Subcutaneous adipose tissue (tissue), 4 donors: ENCODE data around the gene ZYG11A. TPM values are rescaled to one million over a fixed set of nuclear protein-coding genes. Genes with fewer than 3 reads are reported as not detected.

Experiments
- small RNA-seq: library from RNA; depleted of rRNA; stranded (forward); fragments of <200 nt; gene quantifications from one replicate; pipeline ENCODE3, GENCODE V24; 2016
- total RNA-seq, 4 donors: library from RNA; depleted of rRNA; stranded (reverse); fragments of >200 nt; gene quantifications; one replicate each; pipeline ENCODE4 v1.1.0, GENCODE V29; 2016
- TF ChIP-seq, protein P1 (sequence below): fragments of 450-650 bp; IDR thresholded peaks from one replicate; pipeline ENCODE4 v1.5.1; 2016; ENCODE audit warnings: low read depth, mild to moderate bottlenecking, control low read depth, antibody characterized with exemption, moderate library complexity

The ZYG11A gene
- total RNA-seq, 4 donors from 2014 or later: 0.19 TPM; not detected in 3

DNA sequence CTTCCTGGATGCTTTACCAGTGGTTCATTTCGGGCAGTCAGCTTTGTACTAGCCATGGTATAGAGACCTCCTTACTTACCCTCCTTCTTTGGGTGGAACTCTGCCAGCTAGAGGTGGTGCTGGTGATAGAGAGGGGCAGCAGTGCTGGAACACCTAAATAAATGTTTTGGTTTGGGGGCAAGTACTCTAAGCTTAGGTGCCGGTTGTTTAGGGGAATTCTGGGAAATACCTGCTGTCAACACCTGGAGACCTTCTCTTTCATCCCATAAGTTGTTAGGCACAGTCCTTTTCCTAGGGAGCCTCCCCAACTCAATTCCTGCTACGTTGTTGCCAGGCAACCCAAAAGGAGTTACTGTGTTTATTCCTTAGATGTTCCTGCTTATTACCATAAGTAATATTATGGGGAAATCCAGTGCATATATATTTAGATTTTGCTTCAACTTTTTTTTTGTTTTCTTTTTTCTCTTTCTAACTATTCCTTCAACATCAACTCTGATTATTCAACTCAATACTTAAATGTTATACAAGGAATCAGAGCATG, 101.4 kb downstream of the ZYG11A start:
- TF ChIP-seq, protein P1, sequence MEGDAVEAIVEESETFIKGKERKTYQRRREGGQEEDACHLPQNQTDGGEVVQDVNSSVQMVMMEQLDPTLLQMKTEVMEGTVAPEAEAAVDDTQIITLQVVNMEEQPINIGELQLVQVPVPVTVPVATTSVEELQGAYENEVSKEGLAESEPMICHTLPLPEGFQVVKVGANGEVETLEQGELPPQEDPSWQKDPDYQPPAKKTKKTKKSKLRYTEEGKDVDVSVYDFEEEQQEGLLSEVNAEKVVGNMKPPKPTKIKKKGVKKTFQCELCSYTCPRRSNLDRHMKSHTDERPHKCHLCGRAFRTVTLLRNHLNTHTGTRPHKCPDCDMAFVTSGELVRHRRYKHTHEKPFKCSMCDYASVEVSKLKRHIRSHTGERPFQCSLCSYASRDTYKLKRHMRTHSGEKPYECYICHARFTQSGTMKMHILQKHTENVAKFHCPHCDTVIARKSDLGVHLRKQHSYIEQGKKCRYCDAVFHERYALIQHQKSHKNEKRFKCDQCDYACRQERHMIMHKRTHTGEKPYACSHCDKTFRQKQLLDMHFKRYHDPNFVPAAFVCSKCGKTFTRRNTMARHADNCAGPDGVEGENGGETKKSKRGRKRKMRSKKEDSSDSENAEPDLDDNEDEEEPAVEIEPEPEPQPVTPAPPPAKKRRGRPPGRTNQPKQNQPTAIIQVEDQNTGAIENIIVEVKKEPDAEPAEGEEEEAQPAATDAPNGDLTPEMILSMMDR: no peak

DNA sequence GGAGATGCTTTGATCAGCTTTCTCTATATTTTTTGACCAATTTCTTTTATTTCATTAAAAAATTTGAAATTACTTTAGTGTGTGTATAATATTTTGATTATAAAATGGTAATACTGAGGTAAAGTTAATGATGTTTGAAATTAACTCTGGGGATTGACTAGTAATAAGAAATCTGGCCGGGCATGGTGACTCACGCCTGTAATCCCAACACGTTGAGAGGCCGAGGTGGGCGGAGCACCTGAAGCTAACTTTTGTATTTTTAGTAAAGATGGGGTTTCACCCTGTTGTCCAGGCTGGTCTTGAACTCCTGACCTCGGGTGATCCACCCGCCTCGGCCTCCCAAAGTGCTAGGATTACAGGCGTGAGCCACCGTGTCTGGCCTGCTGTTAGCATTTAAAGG, 102.0 kb downstream of the ZYG11A start:
- TF ChIP-seq, protein P1: no peak

Small RNAs within 50 kb of the gene (small RNA-seq; reads per million reads assigned to genes)
- gene AC099677.1: not detected
- not detected for gene AC099677.2
- gene MIR1273F: not detected
- not detected for gene MIR1273G
- gene MIR5095: not detected
- gene RNU6-969P: not detected

Other genes starting within 250 kb of the ZYG11A start
- gene GPX7, start 240.4 kb upstream of the ZYG11A start, total RNA-seq: 10 to 100 TPM; 10.3 to 19.2 (median 17.0) TPM
- gene SHISAL2A, start 209.6 kb upstream of the ZYG11A start, total RNA-seq: not detected
- gene COA7, start 144.4 kb upstream of the ZYG11A start, total RNA-seq: 10 to 100 TPM in 1 of 4 donors, 1 to 10 TPM in 3; 7.0 to 11.9 (median 7.2) TPM
- gene ZYG11B, start 116.3 kb upstream of the ZYG11A start, total RNA-seq: 10 to 100 TPM; 42.3 to 54.9 (median 49.0) TPM
- gene ECHDC2, start 79.0 kb downstream of the ZYG11A start, total RNA-seq: 100 to 1,000 TPM in 2 of 4 donors, 10 to 100 TPM in 2; 67.7 to 419 (median 129) TPM
- gene SCP2, start 84.5 kb downstream of the ZYG11A start, total RNA-seq: 100 to 1,000 TPM; 152 to 223 (median 170) TPM
- 100 to 1,000 TPM in 3 of 4 donors, 10 to 100 TPM in 1; 88.4 to 197 (median 150) TPM for gene PODN, start 219.5 kb downstream of the ZYG11A start, total RNA-seq